NT2/D1 (cell line): ENCODE measurements around the gene SLC52A3.
"Not testable (repeated sequence)": the region's sequence is repeated elsewhere in the genome, so short reads cannot be mapped to it uniquely, and the experiment has no call there.

ENCODE experiments used
- SUZ12 ChIP-seq: IDR thresholded peaks from 2 replicates; pipeline ENCODE4 v1.6.1; 2011; ENCODE audit not compliant: insufficient read length, insufficient read depth; ENCODE audit errors: extremely low read depth
- YY1 ChIP-seq: IDR thresholded peaks from 2 replicates; pipeline ENCODE4 v1.6.1; 2011; ENCODE audit not compliant: insufficient read length, insufficient read depth
- ZNF274 ChIP-seq: IDR thresholded peaks from 2 replicates; pipeline ENCODE4 v1.6.1; 2011; ENCODE audit warnings: mild to moderate bottlenecking, low read depth, low read length

DNA sequence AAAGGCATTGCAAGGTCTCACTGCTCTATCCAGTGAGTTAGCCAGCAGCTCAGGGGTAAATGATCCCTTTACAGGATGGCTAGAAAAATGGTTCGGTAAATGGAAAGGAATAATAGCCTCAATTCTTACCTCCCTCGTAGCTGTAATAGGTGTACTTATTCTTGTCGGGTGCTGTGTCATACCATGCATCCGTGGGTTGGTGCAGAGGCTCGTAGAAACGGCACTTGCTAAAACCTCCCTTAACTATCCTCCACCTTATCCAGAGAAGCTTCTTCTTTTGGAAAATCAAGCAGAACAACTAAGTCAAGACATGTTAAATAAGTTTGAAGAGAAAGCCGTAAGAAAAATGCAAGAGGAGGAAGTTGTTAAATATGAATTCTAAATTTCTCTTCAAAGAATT lies 31.7 kb upstream of the SLC52A3 start:
- TF ChIP-seq SUZ12, YY1, ZNF274: not testable (repeated sequence)
